Erythroblast (primary cell): Measurements from ENCODE around the gene PDE5A.

Source experiments
- GATA1 ChIP-seq: IDR thresholded peaks from 2 replicates; pipeline ENCODE4 v1.6.1; 2011; ENCODE audit warnings: low read depth, mild to moderate bottlenecking, control low read depth, low read length, moderate library complexity
- POLR2A ChIP-seq: IDR thresholded peaks from 2 replicates; pipeline ENCODE4 v1.6.1; 2011; ENCODE audit warnings: mild to moderate bottlenecking, low read length

- TF ChIP-seq POLR2A (no peak), GATA1 (no peak)
These were observed 34.7 kb upstream of the PDE5A start for GRCh38 chr4:119663160-119663788.
